Breast epithelium (tissue), 4 donors: ENCODE measurements around the gene USP33. TPM values are rescaled to one million over a fixed set of nuclear protein-coding genes. Genes with fewer than 3 reads are reported as not detected.

Source experiments
- DNase-seq, 2 donors: peaks; one replicate each; pipeline ENCODE4 v3.0.0-alpha.2; 2019; ENCODE audit warnings: low spot score in 2 of 2
- H3K27ac ChIP-seq, 2 donors: fragments of 200-600 bp; sonication (generic) in 1 of 2; one replicate each; pipeline ENCODE4 v1.5.1; 2016 to 2019; ENCODE audit warnings: mild to moderate bottlenecking in 1 of 2
- H3K27me3 ChIP-seq, 2 donors: fragments of 200-600 bp; sonication (generic) in 1 of 2; one replicate each; pipeline versions ENCODE4 v1.5.1 to v1.6.0; 2017 to 2019; ENCODE audit warnings: control low read depth in 1 of 2, mild to moderate bottlenecking in 1 of 2
- H3K36me3 ChIP-seq: fragments of 200-600 bp; one replicate; pipeline ENCODE4 v1.5.1; 2019
- H3K4me1 ChIP-seq, 2 donors: fragments of 200-600 bp; sonication (generic); one replicate each; pipeline ENCODE4 v1.5.1; 2016 to 2019; ENCODE audit warnings: control low read depth in 1 of 2
- H3K4me3 ChIP-seq, 3 donors: fragments of 200-600 bp; sonication (generic); 1 replicate in 2 of 3; 2 replicates in 1 of 3; pipeline ENCODE4 v1.5.1; 2016 to 2019; ENCODE audit warnings: mild to moderate bottlenecking in 3 of 3, moderate library complexity in 2 of 3
- H3K9me3 ChIP-seq, 2 donors: fragments of 200-600 bp; sonication (generic) in 1 of 2; one replicate each; pipeline ENCODE4 v1.5.1; 2016 to 2019; ENCODE audit warnings: control low read depth in 1 of 2
- POLR2A ChIP-seq: fragments of 450-650 bp; IDR thresholded peaks from one replicate; pipeline ENCODE4 v1.6.1; 2016; ENCODE audit warnings: antibody characterized with exemption, mild to moderate bottlenecking, moderate library complexity
- POLR2AphosphoS5 ChIP-seq, 3 donors: sonication (generic); formaldehyde crosslinking; IDR thresholded peaks; one replicate each; pipeline ENCODE4 v1.6.1; 2017; ENCODE audit warnings: antibody characterized with exemption in 3 of 3
- intact Hi-C: fragments of 100-400 bp; cut with DNase I; formaldehyde crosslinking; loops from one replicate; pipeline ENCODE4 v1.15.1; 2023; ENCODE audit warnings: low total_unique reads
- total RNA-seq, 3 donors: library from RNA; depleted of rRNA; stranded (reverse); fragments of >200 nt; gene quantifications; one replicate each; pipeline ENCODE4 v1.1.0, GENCODE V29; 2016
- TF ChIP-seq, protein P1 (sequence below), 3 donors: fragments of 450-650 bp; IDR thresholded peaks; one replicate each; pipeline ENCODE4 v1.5.1; 2016 to 2017; ENCODE audit warnings: antibody characterized with exemption in 3 of 3, mild to moderate bottlenecking in 3 of 3, moderate library complexity in 3 of 3

The USP33 gene
- total RNA-seq, 3 donors from 2014 or later = 96.4 to 144 (median 133) TPM

DNA sequence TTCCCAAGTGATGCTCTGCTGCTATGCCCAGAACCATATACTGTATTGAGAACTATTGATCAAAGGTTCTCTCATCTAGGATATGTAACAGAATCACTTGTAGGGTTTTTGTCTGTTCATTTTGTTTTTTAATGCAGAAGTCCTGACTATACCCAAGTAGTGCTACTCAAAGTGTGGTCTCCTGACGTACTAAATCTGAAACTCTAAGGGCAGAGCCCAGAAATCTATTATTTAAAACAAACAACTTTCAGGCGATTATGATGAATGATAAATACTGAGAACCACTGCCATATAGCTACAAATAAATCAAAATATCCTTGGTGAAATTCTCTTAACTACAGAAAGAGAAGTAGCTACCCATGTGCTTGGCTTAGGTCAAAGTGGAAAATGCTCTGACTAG lies 87.3 kb downstream of the USP33 start:
- no peaks in the 10 kb centered on the region for H3K9me3 ChIP-seq
- DNase-seq = no peak
- TF ChIP-seq POLR2AphosphoS5 (IDR thresholded peaks at IDR 0.05) = no peak
- TF ChIP-seq, protein P1, sequence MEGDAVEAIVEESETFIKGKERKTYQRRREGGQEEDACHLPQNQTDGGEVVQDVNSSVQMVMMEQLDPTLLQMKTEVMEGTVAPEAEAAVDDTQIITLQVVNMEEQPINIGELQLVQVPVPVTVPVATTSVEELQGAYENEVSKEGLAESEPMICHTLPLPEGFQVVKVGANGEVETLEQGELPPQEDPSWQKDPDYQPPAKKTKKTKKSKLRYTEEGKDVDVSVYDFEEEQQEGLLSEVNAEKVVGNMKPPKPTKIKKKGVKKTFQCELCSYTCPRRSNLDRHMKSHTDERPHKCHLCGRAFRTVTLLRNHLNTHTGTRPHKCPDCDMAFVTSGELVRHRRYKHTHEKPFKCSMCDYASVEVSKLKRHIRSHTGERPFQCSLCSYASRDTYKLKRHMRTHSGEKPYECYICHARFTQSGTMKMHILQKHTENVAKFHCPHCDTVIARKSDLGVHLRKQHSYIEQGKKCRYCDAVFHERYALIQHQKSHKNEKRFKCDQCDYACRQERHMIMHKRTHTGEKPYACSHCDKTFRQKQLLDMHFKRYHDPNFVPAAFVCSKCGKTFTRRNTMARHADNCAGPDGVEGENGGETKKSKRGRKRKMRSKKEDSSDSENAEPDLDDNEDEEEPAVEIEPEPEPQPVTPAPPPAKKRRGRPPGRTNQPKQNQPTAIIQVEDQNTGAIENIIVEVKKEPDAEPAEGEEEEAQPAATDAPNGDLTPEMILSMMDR (IDR thresholded peaks at IDR 0.05) = no peak
- no peak for TF ChIP-seq POLR2A
- H3K4me1 ChIP-seq = peaks cover 0 to 7% of the 10 kb centered on the region in 2 donors
- intact Hi-C loops = loop anchor here (10.0 kb wide), 1 partner anchor 1358 kb away; no protein-coding TSS in a partner anchor
- no peak overlapping the region for H3K27ac ChIP-seq
- H3K27me3 ChIP-seq = no peaks in the 10 kb centered on the region
- no peaks in the 10 kb centered on the region for H3K36me3 ChIP-seq
- H3K4me3 ChIP-seq = no peak overlapping the region

DNA sequence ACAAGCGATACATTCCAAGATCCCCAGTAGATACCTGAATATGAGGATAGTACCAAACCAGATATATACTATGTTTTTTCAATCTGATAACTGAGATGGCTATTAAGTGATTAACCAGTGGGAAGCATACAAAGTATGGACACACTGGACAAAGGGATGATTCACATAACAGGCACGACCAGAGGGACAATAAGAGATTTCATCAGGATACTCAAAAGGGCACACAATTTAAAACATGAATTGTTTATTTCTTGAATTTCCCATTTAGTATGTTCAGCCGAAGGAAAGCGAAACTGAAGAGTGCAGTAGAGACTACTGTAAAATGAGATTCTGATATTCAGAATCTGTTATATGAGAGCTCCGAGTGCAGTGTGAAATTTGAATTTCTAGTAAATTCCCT lies 87.8 kb downstream of the USP33 start:
- intact Hi-C loops = loop anchor here (10.0 kb wide), 1 partner anchor 1357 kb away; no protein-coding TSS in a partner anchor
- H3K4me3 ChIP-seq = no peak overlapping the region
- no peak for DNase-seq
- H3K36me3 ChIP-seq = no peaks in the 10 kb centered on the region
- TF ChIP-seq POLR2AphosphoS5 (IDR thresholded peaks at IDR 0.05) (no peak), POLR2A (no peak)
- TF ChIP-seq, protein P1 (IDR thresholded peaks at IDR 0.05) = no peak
- peaks cover 0 to 7% of the 10 kb centered on the region in 2 donors for H3K4me1 ChIP-seq
- no peaks in the 10 kb centered on the region for H3K27me3 ChIP-seq
- H3K9me3 ChIP-seq = no peaks in the 10 kb centered on the region
- H3K27ac ChIP-seq = no peak overlapping the region

DNA sequence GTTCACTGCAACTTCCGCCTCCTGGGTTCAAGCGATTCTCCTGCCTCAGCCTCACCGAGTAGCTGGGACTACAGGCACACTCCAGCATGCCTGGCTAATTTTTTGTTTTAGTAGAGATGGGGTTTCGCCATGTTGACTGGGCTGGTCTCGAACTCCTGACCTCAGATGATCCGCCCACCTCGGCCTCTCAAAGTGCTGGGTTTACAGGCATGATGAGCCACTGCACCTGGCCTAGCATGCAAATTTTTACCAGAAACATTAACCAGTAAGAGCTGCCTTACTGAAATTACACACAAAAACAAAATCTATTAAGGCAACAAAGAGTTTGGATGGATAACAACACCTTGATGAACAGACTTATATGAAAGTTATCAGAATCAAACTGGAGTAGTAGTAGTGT lies 89.3 kb downstream of the USP33 start:
- no peaks in the 10 kb centered on the region for H3K36me3 ChIP-seq
- intact Hi-C loops = loop anchor here (10.0 kb wide), 1 partner anchor 1356 kb away; no protein-coding TSS in a partner anchor
- TF ChIP-seq, protein P1 (IDR thresholded peaks at IDR 0.05) = no peak
- TF ChIP-seq POLR2AphosphoS5 (IDR thresholded peaks at IDR 0.05) (no peak), POLR2A (no peak)
- no peaks in the 10 kb centered on the region for H3K27me3 ChIP-seq
- no peak overlapping the region for H3K4me3 ChIP-seq
- H3K9me3 ChIP-seq = no peaks in the 10 kb centered on the region
- DNase-seq = no peak
- peaks cover 0 to 7% of the 10 kb centered on the region in 2 donors for H3K4me1 ChIP-seq
- no peak overlapping the region for H3K27ac ChIP-seq

DNA sequence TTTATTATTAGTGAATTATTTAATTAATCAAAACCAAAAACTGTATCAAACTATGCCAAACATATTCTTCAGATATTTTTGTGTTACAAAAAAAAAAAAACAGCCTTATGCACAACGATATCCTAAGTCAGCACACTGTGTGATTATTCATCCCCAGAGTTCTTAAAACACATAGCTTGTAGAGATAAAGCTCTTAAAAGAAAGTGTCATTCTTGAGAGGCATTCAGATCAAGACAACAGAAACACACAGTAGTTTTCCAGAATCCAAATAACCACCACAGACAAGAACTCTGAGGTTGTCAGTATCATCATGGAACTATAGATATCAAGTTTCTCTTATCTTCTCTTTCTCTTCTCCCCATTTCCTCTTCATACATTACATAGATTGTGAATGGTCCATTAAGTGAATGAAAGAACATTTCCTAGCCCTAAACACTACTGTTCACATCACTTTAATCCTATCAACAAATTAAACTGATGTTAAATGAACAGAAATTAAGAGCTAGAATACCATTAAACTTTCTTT lies 90.7 kb downstream of the USP33 start:
- Histone ChIP-seq H3K4me3 (no peak overlapping the region), H3K9me3 (no peaks in the 10 kb centered on the region), H3K36me3 (no peaks in the 10 kb centered on the region), H3K27ac (no peak overlapping the region), H3K27me3 (no peaks in the 10 kb centered on the region), H3K4me1 (peaks cover 0 to 7% of the 10 kb centered on the region in 2 donors)
- TF ChIP-seq POLR2AphosphoS5 (IDR thresholded peaks at IDR 0.05) (no peak), POLR2A (no peak)
- TF ChIP-seq, protein P1 (IDR thresholded peaks at IDR 0.05) = no peak
- intact Hi-C loops = loop anchor here (10.0 kb wide), 1 partner anchor 1916 kb away; no protein-coding TSS in a partner anchor
- no peak for DNase-seq

DNA sequence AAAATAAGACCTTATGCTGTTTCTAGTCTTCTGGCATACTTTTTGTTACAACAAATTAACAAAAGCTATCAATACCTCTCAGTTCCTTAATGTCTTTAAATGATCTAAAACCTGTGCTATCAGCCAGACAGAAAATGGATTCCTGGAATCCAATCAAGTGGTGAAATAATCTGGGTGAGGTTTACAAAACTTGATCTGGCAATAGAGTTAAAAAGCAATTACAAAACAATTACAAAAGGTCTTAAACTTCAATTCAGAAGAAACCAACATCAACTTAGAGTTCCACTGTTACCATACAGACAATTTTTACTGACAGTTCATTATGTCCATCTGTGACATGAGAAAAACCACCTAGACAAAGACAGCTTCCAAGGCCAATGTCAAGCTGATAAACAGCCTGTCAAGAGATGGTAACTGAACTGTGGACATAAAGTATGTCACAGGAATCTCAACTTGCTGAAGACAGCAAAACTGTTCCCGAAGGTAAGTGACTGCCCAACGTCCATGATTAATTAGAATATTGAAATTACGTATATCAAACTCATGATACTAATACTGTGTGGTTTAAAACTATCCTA lies 94.6 kb downstream of the USP33 start:
- DNase-seq = no peak
- H3K4me1 ChIP-seq = no peaks in the 10 kb centered on the region
- intact Hi-C loops = loop anchor here (10.0 kb wide), 1 partner anchor 1920 kb away; no protein-coding TSS in a partner anchor
- no peaks in the 10 kb centered on the region for H3K27me3 ChIP-seq
- no peaks in the 10 kb centered on the region for H3K9me3 ChIP-seq
- H3K36me3 ChIP-seq = no peaks in the 10 kb centered on the region
- no peak overlapping the region for H3K27ac ChIP-seq
- TF ChIP-seq POLR2AphosphoS5 (IDR thresholded peaks at IDR 0.05) (no peak), POLR2A (no peak)
- TF ChIP-seq, protein P1 (IDR thresholded peaks at IDR 0.05) = no peak
- no peak overlapping the region for H3K4me3 ChIP-seq
